Mammary epithelial cell (primary cell): ENCODE data around the gene MIER2.

Source experiments
- EZH2 ChIP-seq: IDR thresholded peaks from 2 replicates; pipeline ENCODE4 v1.6.1; 2012; ENCODE audit warnings: low read length, inconsistent platforms, borderline replicate concordance
- TF ChIP-seq, protein P1 (sequence below), 2 donors: IDR thresholded peaks in 1 of 2; conservative IDR thresholded peaks in 1 of 2; 2 replicates each; pipeline ENCODE4 v1.5.1; 2011 to 2012; ENCODE audit warnings: inconsistent platforms in 2 of 2, low read length in 2 of 2, mild to moderate bottlenecking in 2 of 2, control low read depth in 1 of 2, low read depth in 1 of 2; ENCODE audit not compliant: insufficient read depth in 1 of 2; ENCODE audit errors: extremely low read depth in 1 of 2

DNA sequence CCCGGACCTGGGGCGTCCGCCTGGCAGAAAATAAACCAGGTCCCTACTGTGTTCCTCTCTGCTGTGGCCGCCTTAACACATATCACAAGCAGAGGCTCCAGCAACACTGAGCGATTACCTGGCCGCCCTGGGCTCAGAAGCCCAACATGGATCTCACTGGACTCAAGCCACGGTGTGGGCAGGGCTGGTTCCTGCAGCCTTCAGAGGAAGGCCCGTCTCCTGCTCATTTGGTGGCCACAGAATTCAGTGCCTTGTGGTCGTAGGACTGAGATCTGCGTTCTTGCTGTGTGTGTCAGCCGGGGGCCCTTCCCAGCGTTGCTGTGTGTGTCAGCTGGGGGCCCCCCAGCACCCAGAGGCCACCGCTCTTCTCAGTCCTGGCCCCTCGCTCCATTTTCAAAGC, 34.1 kb upstream of the MIER2 start:
- no peak for TF ChIP-seq EZH2
- TF ChIP-seq, protein P1, sequence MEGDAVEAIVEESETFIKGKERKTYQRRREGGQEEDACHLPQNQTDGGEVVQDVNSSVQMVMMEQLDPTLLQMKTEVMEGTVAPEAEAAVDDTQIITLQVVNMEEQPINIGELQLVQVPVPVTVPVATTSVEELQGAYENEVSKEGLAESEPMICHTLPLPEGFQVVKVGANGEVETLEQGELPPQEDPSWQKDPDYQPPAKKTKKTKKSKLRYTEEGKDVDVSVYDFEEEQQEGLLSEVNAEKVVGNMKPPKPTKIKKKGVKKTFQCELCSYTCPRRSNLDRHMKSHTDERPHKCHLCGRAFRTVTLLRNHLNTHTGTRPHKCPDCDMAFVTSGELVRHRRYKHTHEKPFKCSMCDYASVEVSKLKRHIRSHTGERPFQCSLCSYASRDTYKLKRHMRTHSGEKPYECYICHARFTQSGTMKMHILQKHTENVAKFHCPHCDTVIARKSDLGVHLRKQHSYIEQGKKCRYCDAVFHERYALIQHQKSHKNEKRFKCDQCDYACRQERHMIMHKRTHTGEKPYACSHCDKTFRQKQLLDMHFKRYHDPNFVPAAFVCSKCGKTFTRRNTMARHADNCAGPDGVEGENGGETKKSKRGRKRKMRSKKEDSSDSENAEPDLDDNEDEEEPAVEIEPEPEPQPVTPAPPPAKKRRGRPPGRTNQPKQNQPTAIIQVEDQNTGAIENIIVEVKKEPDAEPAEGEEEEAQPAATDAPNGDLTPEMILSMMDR (conservative IDR thresholded peaks at IDR 0.05 in 1 of 2, IDR thresholded peaks at IDR 0.05 in 1 of 2; ENCODE audit: extremely low read depth in 1 of 2, insufficient read depth in 1 of 2, low read depth in 1 of 2, low read length in 2 of 2) = no peak
